Hepatocyte (in vitro differentiated cells): ENCODE measurements around the gene NDC1. TPM values are rescaled to one million over a fixed set of nuclear protein-coding genes. Genes with fewer than 3 reads are reported as not detected.
"Not testable (repeated sequence)": the region's sequence is repeated elsewhere in the genome, so short reads cannot be mapped to it uniquely, and the experiment has no call there.

Experiments used
- DNase-seq: peaks from one replicate; pipeline ENCODE4 v3.0.0-alpha.2; 2016; ENCODE audit warnings: low spot score
- H2AFZ ChIP-seq: fragments of 200-600 bp; sonication (generic); 2 replicates; pipeline ENCODE4 v1.6.0; 2016; ENCODE audit warnings: antibody characterized with exemption, mild to moderate bottlenecking
- H3K27ac ChIP-seq: fragments of 200-600 bp; sonication (generic); 2 replicates; pipeline ENCODE4 v1.5.1; 2016; ENCODE audit warnings: mild to moderate bottlenecking
- H3K27me3 ChIP-seq: fragments of 200-600 bp; sonication (generic); 2 replicates; pipeline ENCODE4 v1.6.1; 2016
- H3K36me3 ChIP-seq: fragments of 200-600 bp; sonication (generic); replicated peaks from 2 replicates; pipeline ENCODE4 v1.5.1; 2016; ENCODE audit warnings: low read depth; ENCODE audit not compliant: insufficient read depth
- H3K4me1 ChIP-seq: fragments of 200-600 bp; sonication (generic); 2 replicates; pipeline ENCODE4 v1.5.1; 2016; ENCODE audit warnings: mild to moderate bottlenecking, moderate library complexity; ENCODE audit not compliant: insufficient read depth
- H3K4me2 ChIP-seq: fragments of 200-600 bp; sonication (generic); 2 replicates; pipeline ENCODE4 v1.6.0; 2016
- H3K4me3 ChIP-seq: fragments of 200-600 bp; sonication (generic); 2 replicates; pipeline ENCODE4 v1.5.1; 2016; ENCODE audit warnings: mild to moderate bottlenecking
- H3K79me2 ChIP-seq: fragments of 200-600 bp; sonication (generic); 2 replicates; pipeline ENCODE4 v1.6.0; 2017; ENCODE audit warnings: mild to moderate bottlenecking
- H3K9me2 ChIP-seq: fragments of 200-600 bp; sonication (generic); replicated peaks from 2 replicates; pipeline ENCODE4 v1.6.0; 2017; ENCODE audit warnings: mild to moderate bottlenecking; ENCODE audit not compliant: insufficient read depth
- H3K9me3 ChIP-seq: fragments of 200-600 bp; sonication (generic); 2 replicates; pipeline ENCODE4 v1.5.1; 2016; ENCODE audit warnings: low read depth, mild to moderate bottlenecking
- H4K20me1 ChIP-seq: fragments of 200-600 bp; sonication (generic); 2 replicates; pipeline ENCODE4 v1.6.0; 2016; ENCODE audit warnings: mild to moderate bottlenecking; ENCODE audit not compliant: insufficient read depth, poor library complexity, severe bottlenecking
- CTCF ChIP-seq: fragments of 200-600 bp; sonication (generic); IDR thresholded peaks from 2 replicates; pipeline ENCODE4 v1.5.1; 2016; ENCODE audit warnings: antibody characterized with exemption, mild to moderate bottlenecking; ENCODE audit not compliant: poor library complexity
- EZH2 ChIP-seq: fragments of 200-600 bp; sonication (generic); IDR thresholded peaks from 2 replicates; pipeline ENCODE4 v1.6.1; 2016; ENCODE audit warnings: antibody characterized with exemption, mild to moderate bottlenecking, borderline replicate concordance
- EZH2phosphoT487 ChIP-seq: fragments of 200-600 bp; sonication (generic); IDR thresholded peaks from one replicate; pipeline ENCODE4 v1.6.1; 2018; ENCODE audit warnings: antibody characterized with exemption, mild to moderate bottlenecking, low read depth, moderate library complexity; ENCODE audit not compliant: unreplicated experiment, severe bottlenecking
- WGBS: methylation state at CpG from one replicate; pipeline ENCODE4 v1.1.6; 2016; ENCODE audit warnings: low lambda C conversion rate; ENCODE audit errors: missing lambda C conversion rate; 5-methylcytosine and 5-hydroxymethylcytosine counted together
- polyA plus RNA-seq: library from polyadenylated mRNA; unstranded; fragments of >200 nt; fragmentation: Nextera tagmentation; extraction: Ambion mirVana; gene quantifications from 2 replicates; pipeline ENCODE4 v1.2.1, GENCODE V29; 2016
- total RNA-seq: library from RNA; depleted of rRNA; stranded (reverse); fragments of >200 nt; gene quantifications from 2 replicates; pipeline ENCODE4 v1.2.3, GENCODE V29; 2014

NDC1 gene
- total and polyA plus RNA-seq, 2 experiments from 2014 or later: 7.8 to 23.1 TPM

- H3K9me2 ChIP-seq: no peaks in the 10 kb centered on the region
- no peaks in the 10 kb centered on the region for H3K4me1 ChIP-seq
- no peak for TF ChIP-seq EZH2phosphoT487
- no peak for TF ChIP-seq CTCF
- no peak for TF ChIP-seq EZH2
- H3K27me3 ChIP-seq: no peaks in the 10 kb centered on the region
- H3K4me2 ChIP-seq: no peak overlapping the region
- no peaks in the 10 kb centered on the region for H3K36me3 ChIP-seq
- no peak for DNase-seq
- WGBS: 74% methylated on average over 1 of the region's 1 CpG
- H3K27ac ChIP-seq: no peak overlapping the region
- H4K20me1 ChIP-seq: no peaks in the 10 kb centered on the region
- H3K4me3 ChIP-seq: no peak overlapping the region
- no peak overlapping the region for H2AFZ ChIP-seq
- no peaks in the 10 kb centered on the region for H3K79me2 ChIP-seq
- no peaks in the 10 kb centered on the region for H3K9me3 ChIP-seq
These were observed 72.4 kb downstream of the NDC1 start for GRCh38 chr1:53765657-53766056.

- Histone ChIP-seq H3K9me3 (no peaks in the 10 kb centered on the region), H3K79me2 (no peaks in the 10 kb centered on the region), H3K36me3 (no peaks in the 10 kb centered on the region), H3K4me3 (no peak overlapping the region), H3K9me2 (no peaks in the 10 kb centered on the region), H3K4me1 (no peaks in the 10 kb centered on the region), H3K27ac (no peak overlapping the region), H3K27me3 (no peaks in the 10 kb centered on the region), H3K4me2 (no peak overlapping the region), H2AFZ (no peak overlapping the region), H4K20me1 (no peaks in the 10 kb centered on the region)
- no peak for TF ChIP-seq CTCF
- no peak for TF ChIP-seq EZH2phosphoT487
- no peak for TF ChIP-seq EZH2
- WGBS: 100% methylated on average over 2 of the region's 2 CpGs
- DNase-seq: no peak
These were observed 74.2 kb downstream of the NDC1 start for GRCh38 chr1:53763911-53764310.

- H3K27ac ChIP-seq: no peak overlapping the region
- TF ChIP-seq EZH2phosphoT487 (no peak), CTCF (no peak), EZH2 (no peak)
- DNase-seq: no peak
- no peaks in the 10 kb centered on the region for H3K4me1 ChIP-seq
- no peak overlapping the region for H2AFZ ChIP-seq
- H3K9me2 ChIP-seq: no peaks in the 10 kb centered on the region
- H3K27me3 ChIP-seq: no peaks in the 10 kb centered on the region
- H3K4me2 ChIP-seq: no peak overlapping the region
- H3K9me3 ChIP-seq: no peaks in the 10 kb centered on the region
- no peaks in the 10 kb centered on the region for H3K36me3 ChIP-seq
- no peaks in the 10 kb centered on the region for H4K20me1 ChIP-seq
- WGBS: 91% methylated on average over 4 of the region's 4 CpGs
- no peaks in the 10 kb centered on the region for H3K79me2 ChIP-seq
- H3K4me3 ChIP-seq: no peak overlapping the region
These were observed 74.6 kb downstream of the NDC1 start for GRCh38 chr1:53763461-53763860.

- H4K20me1 ChIP-seq: not testable (repeated sequence)
- 80% methylated on average over 7 of the region's 7 CpGs for WGBS
These were observed 77.6 kb downstream of the NDC1 start for GRCh38 chr1:53760497-53760896.

More at GRCh38 chr1:53760497-53760896, 77.6 kb downstream of the NDC1 start:
- not testable (repeated sequence) for H2AFZ ChIP-seq, H3K79me2 ChIP-seq, H3K36me3 ChIP-seq, H3K4me1 ChIP-seq, H3K4me2 ChIP-seq, H3K9me2 ChIP-seq, DNase-seq, H3K27me3 ChIP-seq, H3K4me3 ChIP-seq, H3K9me3 ChIP-seq, H3K27ac ChIP-seq
